ENCODE measurements around the gene ACOT2. TPM values are rescaled to one million over a fixed set of nuclear protein-coding genes. Genes with fewer than 3 reads are reported as not detected.

The ACOT2 gene
- polyA plus RNA-seq, 1 of the 3 experiments (the other 2 are of a cell fraction) = 46.7 TPM

- Histone ChIP-seq H3K9me2 (no peaks in the 10 kb centered on the region), H3K27me3 (ENCODE audit: insufficient read depth) (no peaks in the 10 kb centered on the region), H4K20me1 (ENCODE audit: insufficient read depth) (no peaks in the 10 kb centered on the region), H3K27ac (ENCODE audit: low read depth in 2 of 2, low read length in 1 of 2) (no peak overlapping the region), H3K4me3 (ENCODE audit: low read depth in 2 of 2, low read length in 1 of 2) (no peak overlapping the region), H3K9ac (no peak overlapping the region), H3K4me2 (no peak overlapping the region), H2AFZ (ENCODE audit: low read depth) (no peak overlapping the region), H3K36me3 (replicated peaks in 1 of 2; ENCODE audit: control insufficient read depth in 1 of 2, insufficient read depth in 2 of 2, low read length in 1 of 2) (no peaks in the 10 kb centered on the region), H3K9me3 (no peaks in the 10 kb centered on the region), H3F3A (replicated peaks; ENCODE audit: insufficient read depth) (no peaks in the 10 kb centered on the region), H3K4me1 (ENCODE audit: control insufficient read depth in 1 of 2, insufficient read depth in 2 of 2, low read depth in 1 of 2, low read length in 1 of 2) (no peaks in the 10 kb centered on the region), H3K79me2 (ENCODE audit: insufficient read depth) (no peaks in the 10 kb centered on the region)
- WGBS (ENCODE audit: low lambda C conversion rate) = 78% methylated on average over 3 of the region's 3 CpGs
- DNase-seq = no peak
- ChIA-PET POLR2A (no interaction called here), CTCF (interaction anchor here (0.5 kb wide), 1 partner anchor 684 kb away, joined by 4 read pairs; no protein-coding TSS in a partner anchor)
- TF ChIP-seq ZBTB33 (IDR thresholded peaks at IDR 0.05; ENCODE audit: borderline replicate concordance, low read depth) (no peak), SIN3A (IDR thresholded peaks at IDR 0.05; ENCODE audit: borderline replicate concordance, low read depth, low read length) (no peak), EP300 (IDR thresholded peaks at IDR 0.05; ENCODE audit: borderline replicate concordance in 1 of 2, low read depth in 1 of 2, low read length in 1 of 2) (no peak), POLR2AphosphoS5 (IDR thresholded peaks at IDR 0.05; ENCODE audit: low read depth, low read length) (no peak), USF1 (IDR thresholded peaks at IDR 0.05; ENCODE audit: borderline replicate concordance, low read depth) (no peak), MXI1 (IDR thresholded peaks at IDR 0.05; ENCODE audit: low read depth, low read length) (no peak), FOXJ3 (CRISPR knock-in tag; IDR thresholded peaks at IDR 0.05) (no peak), CHD2 (IDR thresholded peaks at IDR 0.05; ENCODE audit: low read length, partially characterized antibody) (no peak), FOSL2 (IDR thresholded peaks at IDR 0.05; ENCODE audit: borderline replicate concordance, low read depth) (no peak), CTCF (IDR thresholded peaks at IDR 0.05) (no peak), RFX5 (IDR thresholded peaks at IDR 0.05; ENCODE audit: low read length) (no peak), NRF1 (IDR thresholded peaks at IDR 0.05; ENCODE audit: low read depth, low read length) (no peak), RCOR1 (IDR thresholded peaks at IDR 0.05; ENCODE audit: low read length) (no peak), IRF3 (IDR thresholded peaks at IDR 0.05; ENCODE audit: low read depth, low read length) (no peak), GATA2 (CRISPR knock-in tag; IDR thresholded peaks at IDR 0.05) (no peak), RAD21 (IDR thresholded peaks at IDR 0.05; ENCODE audit: low read length) (no peak), JUND (IDR thresholded peaks at IDR 0.05) (no peak), EZH2phosphoT487 (IDR thresholded peaks at IDR 0.05; ENCODE audit: borderline replicate concordance, low read depth) (no peak), SMC3 (IDR thresholded peaks at IDR 0.05; ENCODE audit: low read depth, low read length) (no peak), REST (IDR thresholded peaks at IDR 0.05; ENCODE audit: low read depth, low read length) (no peak)
Observed at GRCh38 chr14:73606271-73606670, 37.3 kb downstream of the ACOT2 start.

All from SK-N-SH (cell line).